COLO668 (cell line): Measurements from ENCODE around the gene DMAP1.

ENCODE experiments used
- DNase-seq: peaks from one replicate; lab custom pipeline; 2025; ENCODE audit not compliant: unreplicated experiment; lab: John Stamatoyannopoulos, UW

DMAP1 gene

DNA sequence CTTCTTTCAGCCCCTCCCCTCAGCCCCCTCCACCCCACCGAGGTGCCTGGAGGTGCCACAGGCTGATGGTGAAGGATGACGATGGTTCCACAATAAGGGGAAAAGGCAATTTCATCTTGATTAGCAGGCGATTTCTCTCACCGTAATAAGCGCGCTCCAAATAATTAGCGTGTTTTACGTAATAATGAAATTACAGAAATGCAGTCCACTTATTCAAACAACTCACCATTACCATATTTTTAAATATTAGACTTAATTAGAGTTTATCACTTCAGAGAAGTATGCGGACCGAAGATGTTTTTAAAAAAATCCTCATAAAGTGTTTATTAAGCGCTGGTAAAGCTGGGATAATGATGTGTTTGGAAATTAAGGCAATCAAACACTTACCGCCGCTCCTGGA is 14.9 kb downstream of the DMAP1 start:
- DNase-seq: no peak

DNA sequence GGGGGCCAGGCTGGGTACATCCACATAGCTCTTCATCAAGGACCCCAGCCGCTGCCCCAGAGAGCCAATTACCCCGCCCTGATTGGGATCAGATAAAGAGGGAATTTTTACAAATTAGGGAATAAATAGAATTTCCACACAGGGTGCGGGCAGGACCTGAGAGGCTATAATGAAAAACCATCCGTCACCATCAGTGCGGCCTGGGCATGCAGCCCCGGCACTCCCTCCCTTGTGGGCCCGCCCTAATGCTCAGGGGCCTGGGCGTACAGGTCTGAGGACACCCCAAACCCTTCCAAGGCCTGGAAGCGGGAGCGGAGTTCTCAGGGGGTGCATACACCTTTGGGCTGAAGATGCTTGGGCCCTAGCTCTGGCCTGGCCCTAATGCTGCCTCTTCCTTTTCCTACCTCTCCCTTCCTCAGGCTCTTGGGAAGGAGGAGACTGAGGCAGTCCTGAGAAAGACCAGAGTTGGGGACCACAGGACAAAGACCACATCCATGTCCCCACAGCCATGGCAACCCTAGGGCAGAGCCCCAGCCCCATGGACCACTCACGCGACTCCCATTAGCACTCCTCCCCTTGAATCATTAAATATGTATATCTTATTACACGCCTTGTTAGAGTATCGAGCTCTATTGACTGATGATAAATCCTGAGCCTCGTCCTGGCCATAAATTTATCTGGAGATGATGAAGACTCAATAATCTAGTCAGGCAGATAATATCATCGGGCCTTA is 16.3 kb downstream of the DMAP1 start:
- DNase-seq: no peak

DNA sequence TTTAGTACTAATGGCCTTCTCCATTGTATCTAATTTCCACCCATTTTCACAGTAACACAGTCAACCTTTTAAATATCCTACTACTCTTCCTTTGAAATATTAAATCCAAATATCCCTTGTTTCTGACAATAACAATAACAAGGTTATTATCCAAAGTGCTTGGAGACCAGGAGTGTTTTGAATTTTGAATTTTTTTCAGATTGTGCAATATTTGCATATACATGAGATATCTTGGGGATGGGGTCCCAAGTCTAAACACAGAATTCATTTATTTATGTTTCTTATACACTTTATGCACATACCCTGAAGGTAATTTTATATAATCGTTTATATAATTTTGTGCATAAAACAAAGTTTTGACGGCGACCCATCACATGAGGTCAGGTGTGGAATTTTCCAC is 17.5 kb downstream of the DMAP1 start:
- no peak for DNase-seq

DNA sequence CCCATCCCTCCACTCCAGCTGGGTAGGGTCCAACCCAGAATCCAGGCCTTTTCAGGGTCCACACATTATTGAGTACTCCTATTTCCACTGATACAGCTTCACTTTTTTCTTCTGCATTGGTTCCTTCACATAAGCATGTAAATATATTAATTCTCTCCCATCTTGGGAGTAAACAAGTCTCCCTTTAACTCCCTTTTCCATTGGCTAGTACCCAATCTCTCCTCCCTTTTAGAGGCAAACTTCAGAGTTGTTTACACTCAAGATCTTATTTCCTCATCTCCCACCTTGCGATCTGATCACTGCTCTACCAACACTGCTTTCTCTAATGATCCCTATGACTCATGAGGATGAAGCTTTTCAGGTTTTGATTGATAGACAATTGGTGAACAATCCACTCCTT is 20.3 kb downstream of the DMAP1 start:
- no peak for DNase-seq

DNA sequence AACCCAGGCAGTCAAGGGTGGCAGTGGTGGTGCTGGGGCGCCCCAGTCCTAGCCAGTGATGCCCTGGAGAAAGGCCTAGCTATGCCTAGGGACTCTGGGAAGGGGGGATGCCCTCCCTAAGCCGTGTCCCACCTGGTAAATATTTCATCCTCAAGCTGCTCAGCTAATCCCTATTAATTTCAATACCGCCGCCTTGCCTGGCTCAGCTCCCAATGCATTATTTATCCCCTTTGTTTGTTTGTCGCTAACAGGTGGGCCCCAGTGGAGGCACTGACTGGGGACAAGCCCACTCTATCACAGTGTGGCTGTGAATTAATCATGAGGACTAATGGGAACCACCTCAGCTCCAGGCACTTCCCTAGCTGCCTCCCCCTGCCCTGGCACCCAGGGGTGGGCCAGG is 22.5 kb downstream of the DMAP1 start:
- no peak for DNase-seq

DNA sequence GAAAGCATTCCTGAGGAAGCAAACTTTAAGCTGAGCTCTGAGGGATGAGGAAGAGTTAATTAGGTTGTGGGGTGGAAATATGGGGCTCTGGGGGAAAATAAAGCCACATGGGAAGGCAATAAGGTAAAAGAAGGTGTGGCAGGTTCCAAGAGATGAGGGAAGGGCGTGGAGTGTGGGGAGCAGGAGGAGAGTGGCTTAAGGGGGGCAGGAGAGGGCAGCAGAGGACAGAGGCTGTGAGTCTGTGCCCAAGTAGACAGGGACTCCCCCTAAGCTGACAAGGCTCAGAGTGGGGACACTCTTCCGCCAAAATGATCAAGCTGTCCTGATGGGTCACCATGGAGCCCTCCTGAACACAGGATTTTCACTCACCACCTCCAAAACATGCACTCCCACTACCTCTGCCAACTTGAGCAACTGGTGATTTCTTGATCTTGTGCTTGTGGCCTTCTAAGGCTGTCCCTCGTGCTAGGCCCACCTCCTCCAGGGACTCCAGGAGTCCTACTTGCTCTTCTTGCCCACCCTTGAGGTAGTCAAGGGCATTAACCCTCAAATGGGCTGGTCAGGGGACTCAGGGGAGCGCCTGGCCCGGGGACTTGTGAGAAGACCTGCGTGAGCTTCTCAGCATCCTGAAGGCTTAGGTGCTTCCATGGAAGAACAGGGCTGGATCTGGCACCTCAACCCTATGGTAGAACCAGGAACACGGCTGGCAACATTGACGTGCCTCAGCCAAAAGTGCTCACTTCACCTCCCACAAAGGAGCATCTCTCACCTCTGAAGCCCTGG is 23.4 kb downstream of the DMAP1 start:
- peak; percentile 29 for DNase-seq

DNA sequence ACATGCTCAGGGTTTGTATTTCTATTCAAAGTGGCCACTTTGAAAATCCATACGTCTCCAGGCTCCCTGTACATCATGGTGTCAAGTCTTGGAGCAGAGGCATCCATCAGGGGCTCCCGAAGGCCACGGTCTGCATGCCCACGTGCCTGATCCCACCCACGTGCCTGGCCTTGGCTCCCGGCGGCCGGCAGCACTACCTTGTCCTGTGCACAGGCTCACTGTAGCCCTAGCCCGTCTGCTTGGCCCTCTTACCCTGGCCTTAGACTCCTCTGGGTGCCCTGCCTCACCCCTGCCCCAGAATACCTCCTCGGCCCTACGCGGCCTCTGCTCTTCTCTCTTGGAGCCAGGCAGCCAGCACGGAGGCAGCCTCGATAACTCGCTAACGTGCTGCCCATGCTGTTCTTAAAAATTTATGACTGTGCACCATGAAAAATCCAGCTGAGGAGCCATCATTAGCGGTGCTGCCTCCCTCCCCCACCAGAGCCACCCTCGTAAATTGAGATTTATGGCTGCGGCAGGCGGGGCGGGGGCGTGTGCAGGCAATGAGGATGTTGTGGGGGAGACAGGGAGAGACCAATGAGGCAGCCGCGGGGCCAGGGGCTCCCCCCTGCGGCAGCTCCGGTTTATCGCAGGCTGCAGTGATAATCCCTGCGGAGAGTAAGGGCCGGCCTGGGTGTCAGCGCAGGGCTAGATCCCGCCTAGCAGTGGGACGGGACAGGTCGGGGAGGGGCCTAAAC is 24.6 kb downstream of the DMAP1 start:
- DNase-seq: no peak

DNA sequence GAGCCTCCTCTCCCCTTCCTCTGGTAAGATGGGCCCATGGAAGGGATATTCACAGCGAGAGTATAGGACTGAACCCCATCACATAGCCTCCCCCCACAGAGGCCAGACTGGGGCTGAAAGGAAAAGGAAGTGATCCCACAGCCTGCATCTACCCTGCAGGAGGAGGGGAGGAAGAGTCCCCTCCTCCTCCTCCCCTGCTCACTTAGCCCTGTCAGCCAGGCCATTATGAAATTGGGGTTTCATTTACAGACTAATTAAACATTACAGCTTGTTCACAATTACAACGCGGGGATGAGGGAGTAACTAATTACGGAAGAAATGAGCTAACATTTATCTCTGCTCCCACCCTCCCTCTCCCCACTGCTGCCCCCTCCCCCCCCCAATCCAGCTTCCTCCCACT is 25.4 kb downstream of the DMAP1 start:
- DNase-seq: no peak

DNA sequence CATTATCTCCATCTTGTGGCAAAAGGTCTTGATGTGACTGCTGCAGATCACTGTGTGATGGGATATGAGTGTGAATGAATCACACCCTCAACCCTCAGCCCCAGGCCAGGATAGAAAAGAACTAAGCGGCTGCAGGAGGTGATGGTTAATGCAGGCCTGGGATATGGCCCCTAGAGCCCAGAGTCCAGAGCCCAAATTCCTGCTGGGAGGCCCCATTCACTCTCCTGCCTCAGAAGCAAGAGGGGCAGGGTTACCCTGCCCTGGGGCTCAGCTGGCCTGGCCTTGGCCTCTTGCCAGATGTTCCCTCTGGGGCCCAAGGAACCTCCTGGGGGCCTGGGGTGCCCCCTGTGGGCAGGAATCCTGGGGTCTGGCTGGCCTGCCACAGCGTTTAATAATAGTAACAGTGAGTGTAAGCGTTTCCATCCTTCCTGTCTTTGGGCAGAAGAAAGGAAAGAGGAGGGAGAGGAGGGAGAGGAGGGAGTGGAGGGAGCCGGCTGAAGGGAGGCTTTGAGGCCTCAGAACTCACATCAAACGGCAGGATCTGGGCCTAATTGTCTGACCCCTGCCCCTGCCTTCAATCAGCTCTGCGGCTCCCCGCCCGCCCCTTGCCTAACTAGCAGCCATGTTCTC is 26.2 kb downstream of the DMAP1 start:
- DNase-seq: peak; percentile 72

DNA sequence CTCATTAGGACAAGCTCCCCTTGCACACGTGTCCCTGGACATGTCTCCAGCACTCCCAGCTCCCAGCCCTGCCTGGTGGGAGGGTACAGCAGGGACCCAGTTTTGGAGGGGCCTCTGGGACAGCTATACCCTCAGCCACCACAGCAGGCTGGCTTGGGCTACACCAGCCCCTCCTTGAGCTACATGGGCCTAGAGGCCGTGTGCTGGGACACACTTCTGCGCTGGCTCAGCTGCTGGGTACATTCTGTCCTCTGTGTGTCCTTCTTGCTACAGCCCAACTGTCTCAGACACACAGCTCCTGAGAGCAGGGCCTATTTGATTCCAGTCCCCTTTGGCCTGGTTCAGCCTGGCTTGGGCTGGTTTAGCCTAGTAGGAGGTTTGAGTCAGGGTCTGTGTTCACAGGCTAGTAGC is 26.7 kb downstream of the DMAP1 start:
- DNase-seq: no peak

DNA sequence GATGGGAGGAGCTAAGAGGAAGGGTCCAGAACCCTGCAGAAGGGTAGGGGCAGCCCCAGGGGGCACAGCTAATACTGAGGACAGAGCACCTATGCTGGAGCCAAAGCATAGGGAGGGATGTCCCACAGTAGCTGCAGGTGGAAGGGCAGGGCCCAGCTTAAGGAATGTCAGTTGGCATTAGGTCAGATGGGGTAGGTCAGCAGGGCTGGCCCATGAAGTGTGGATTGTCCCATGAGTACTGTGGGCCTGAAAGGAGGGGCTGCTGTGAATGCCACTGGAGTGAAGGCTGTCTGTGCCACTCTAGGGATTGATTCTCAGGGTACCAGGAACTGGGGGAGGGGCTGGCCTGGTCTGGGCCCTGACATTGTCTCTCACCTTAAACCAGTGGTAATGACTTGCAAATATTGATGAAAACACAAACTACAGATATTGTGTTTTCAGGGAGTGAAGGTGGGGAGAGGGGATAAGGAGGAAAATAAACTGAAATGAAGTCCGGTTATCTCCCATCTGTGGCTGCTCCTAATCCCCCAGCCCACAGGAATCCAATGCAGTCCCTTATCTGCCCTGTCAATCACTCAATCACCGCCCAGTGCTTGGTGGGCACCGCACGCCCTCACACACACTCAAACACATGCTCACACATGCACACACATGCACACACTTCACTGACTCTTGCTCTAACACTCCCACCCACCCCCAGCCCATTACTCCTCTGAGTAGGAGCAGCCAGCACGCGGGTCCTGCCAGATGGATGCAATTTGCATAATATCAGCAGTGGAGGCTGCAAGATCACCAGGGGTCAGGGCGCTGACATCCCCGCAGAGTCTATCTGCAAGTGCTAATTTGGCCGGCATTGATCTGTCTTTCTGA is 27.8 kb downstream of the DMAP1 start:
- no peak for DNase-seq

DNA sequence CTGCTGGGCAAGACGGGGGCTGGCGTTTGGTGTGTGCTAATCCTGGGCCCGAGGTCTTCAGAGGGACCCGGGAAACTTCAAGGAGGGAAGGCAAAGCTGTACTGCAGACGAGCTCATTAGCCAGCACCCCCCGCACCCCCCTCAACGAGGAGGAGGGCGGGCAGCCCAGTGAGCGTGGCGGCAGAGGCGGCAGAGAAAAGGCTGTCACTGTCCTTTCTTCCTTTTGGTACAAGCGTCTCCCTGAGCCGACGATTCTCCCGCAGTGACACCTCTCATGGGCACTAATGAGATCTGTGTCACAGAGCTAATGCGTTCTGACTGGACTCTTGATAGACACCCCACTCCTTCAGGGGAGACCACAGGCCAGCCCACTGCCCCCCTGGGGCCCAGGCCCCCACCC is 29.5 kb downstream of the DMAP1 start:
- DNase-seq: no peak

DNA sequence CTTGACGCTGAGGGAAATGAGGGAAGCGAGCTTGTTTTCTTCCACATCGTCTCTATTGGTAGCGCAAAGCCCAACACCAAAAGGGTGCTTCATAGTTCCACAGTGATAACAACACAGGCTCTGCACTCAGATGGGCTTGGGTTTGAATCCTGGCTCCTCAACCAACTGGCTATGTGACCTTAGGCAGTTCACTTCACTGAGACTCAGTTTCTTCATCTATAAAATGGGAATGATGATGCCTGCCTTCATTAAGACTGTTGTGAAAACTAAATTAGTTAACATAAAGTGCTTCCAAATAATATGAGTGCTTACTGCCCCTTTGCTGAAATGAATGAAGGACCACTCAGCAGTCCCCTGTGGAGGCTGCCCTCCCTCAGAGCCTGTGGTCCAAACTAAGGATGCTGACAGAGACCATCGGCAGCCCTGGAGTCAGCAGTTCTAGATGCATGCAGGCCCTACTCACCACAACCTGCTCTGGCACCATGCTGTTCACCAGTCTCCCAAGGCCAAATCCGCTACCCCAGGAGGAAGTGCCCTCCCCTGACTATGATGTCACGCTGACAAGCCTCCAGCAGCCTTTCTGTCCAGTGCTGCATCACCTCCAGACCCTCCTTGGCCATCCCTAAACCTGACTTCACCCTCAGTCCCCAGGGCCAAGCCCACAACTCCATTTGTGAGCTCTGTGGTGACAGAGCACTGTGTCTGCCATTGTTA is 30.7 kb downstream of the DMAP1 start:
- DNase-seq: no peak

DNA sequence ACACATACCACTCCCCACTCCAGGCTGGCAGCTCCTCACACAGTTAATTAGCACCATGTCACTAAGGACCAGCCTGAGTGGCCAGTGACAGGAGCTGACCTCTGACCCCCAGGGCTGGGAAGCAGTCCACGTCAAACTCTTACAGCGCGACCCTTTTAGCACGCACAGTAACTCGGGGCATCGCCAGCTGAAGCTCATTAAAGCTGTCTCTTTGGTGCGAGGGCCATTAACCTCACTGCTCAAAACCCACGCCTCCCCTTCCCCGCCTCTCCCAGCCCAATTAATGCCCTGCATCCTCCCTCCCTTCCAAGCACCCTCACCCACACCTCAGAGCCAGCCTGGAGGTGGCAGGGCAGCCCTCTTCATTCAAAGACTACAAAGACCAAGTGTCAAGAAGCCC is 31.7 kb downstream of the DMAP1 start:
- no peak for DNase-seq

DNA sequence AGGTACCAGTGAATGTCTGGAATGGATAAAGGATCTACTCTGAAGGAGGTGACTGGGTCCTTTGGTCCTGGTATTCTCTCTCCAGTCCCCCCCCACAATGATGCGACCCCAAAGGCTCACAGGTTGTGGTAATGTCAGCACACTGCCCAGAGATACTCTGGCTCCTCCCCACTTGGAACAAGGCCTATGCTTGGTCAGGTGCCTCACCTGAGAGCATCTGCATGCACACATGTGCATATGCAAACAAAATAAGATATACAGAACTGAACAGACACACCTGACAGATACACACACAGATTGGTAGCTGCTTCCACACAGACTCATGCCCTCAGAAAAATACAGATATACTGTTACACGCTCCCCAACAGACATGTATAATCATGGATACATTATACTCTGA is 33.5 kb downstream of the DMAP1 start:
- peak; percentile 76 for DNase-seq

DNA sequence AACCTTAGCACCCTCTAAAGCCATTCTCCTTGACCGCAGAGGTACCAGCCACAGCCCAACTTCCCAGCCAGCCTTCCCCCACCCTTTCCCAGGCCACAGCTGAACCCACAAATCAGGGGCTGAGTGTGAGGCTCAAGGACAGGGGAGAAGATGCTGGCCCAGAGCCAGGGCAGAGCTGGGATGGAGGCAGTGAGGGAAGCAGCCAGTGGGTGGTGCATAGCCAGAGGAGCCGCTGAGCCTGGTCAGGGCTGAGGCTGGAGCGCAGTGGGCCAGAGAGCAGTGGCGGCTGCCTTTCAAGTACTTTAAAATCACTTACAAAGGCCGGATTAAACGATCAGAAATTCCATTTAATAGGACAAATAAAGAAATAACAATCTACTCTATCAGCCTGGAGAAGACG is 36.3 kb downstream of the DMAP1 start:
- peak; percentile 84 for DNase-seq

DNA sequence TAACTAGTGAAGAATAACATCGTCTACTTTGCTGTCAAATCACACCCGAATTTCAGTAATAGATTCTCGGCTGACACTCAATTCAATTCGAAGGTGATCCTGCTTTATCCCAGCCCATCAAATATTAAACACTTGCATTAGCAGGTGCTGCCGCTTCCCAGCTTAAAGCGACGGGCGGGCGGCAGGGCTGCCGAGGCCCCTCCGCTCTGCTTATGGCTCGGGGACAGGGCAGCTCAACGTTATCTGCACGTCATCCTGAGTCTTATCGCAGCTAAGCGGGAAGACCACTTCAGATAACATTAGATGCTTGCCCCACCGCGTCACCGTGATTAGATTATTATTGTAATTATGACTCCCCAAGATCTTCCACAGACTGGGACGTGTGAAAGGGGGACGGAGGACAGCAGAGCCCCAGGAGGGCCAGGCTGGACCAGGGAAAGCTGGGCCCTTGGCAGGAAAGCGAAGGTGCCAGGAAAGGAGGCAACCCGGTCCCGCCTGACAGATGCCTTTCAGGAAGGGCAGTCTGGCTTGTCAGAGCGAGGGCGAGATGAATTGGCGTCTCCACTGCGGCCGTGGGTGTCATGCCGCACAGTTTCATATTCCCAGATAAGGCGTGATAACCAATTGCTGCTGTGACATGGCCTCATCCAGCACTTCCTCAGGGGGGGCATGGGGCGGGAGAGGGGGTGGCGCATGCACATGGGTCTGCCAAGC is 37.0 kb downstream of the DMAP1 start:
- DNase-seq: no peak

DNA sequence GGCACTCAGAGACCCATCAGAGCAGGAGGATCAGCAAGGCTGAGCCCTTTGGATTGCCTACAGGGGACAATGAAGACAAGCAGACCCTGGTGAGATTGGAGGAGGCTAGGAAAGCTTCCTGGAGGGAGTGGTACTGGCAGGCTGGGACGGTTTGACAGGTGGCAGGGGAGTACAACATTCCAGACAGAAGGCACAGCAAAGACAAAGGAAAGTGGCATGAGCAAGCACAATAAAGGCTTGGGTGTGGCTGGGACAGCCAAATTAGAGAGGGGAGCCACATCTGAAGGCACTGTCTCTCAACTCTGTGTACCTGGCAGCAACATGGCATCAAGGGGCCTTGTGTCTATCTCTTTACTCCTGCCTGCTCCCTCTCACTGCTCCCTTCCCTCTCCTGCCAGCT is 38.2 kb downstream of the DMAP1 start:
- no peak for DNase-seq

DNA sequence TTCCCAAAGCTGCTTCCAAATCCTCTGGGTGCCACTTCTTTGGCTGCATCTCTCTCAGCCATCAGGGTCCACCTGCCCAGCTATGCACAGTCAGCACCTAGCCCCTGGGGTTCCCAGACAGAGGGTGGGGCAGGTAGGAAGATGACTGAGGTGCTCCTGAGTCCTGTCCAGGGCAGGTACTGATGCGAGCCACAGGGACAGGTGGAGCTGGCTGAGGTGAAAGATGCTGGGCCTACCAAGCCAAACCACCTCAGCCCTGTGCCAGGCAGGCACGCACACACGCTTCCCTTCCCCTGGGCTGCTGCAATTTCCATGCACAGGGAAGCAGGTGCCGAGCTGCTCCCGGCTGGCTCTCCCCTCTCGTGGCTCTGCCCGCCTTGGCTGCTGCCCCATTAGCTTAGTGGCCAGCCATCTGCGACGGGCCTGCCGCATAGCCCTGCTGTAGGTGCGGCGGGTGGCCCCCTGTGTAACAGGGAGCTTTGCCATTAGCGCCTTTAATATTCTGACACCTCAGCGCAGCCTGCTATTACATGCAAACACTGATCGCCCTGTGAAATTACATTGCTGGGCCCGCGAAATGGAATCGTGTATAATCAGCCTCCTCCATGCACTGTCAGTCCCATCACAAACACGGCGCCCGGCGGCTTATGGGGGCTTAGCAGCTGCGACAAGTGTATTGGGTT is 38.9 kb downstream of the DMAP1 start:
- peak; percentile 75 for DNase-seq
